Left lung (tissue), 10 donors: ENCODE measurements around the gene SESN3. TPM values are rescaled to one million over a fixed set of nuclear protein-coding genes. Genes with fewer than 3 reads are reported as not detected.

Experiments used
- ATAC-seq: fragments of 200-7000 bp; cut with Tn5 transposase; one replicate; pipeline ENCODE4 v1.9.1; 2020; ENCODE audit warnings: moderate library complexity
- DNase-seq, 4 donors: peaks; one replicate each; pipeline ENCODE4 v3.0.0-alpha.2; 2013 to 2020
- H3K27ac ChIP-seq, 2 donors: fragments of 200-600 bp; sonication (generic) in 1 of 2; one replicate each; pipeline versions ENCODE4 v1.5.0 to v1.8.0; 2020 to 2021
- H3K27me3 ChIP-seq, 2 donors: fragments of 200-600 bp; sonication (generic) in 1 of 2; one replicate each; pipeline versions ENCODE4 v1.5.0 to v1.8.0; 2020 to 2021
- H3K36me3 ChIP-seq, 2 donors: fragments of 200-600 bp; sonication (generic) in 1 of 2; one replicate each; pipeline versions ENCODE4 v1.5.0 to v1.8.0; 2020 to 2021
- H3K4me1 ChIP-seq, 2 donors: fragments of 200-600 bp; one replicate each; pipeline ENCODE4 v1.8.0; 2021
- H3K4me3 ChIP-seq, 2 donors: fragments of 200-600 bp; sonication (generic) in 1 of 2; one replicate each; pipeline versions ENCODE4 v1.5.0 to v1.8.0; 2020 to 2021; ENCODE audit warnings: mild to moderate bottlenecking in 1 of 2
- H3K9me3 ChIP-seq, 2 donors: fragments of 200-600 bp; sonication (generic) in 1 of 2; one replicate each; pipeline versions ENCODE4 v1.5.0 to v1.8.0; 2020 to 2021
- intact Hi-C, 2 donors: fragments of 100-400 bp; cut with DNase I; formaldehyde crosslinking; loops; one replicate each; pipeline versions ENCODE4 v1.11.2 to v1.14.2; 2022
- polyA plus RNA-seq, 6 donors: library from polyadenylated mRNA; unstranded; fragments of 120-200 nt; gene quantifications; one replicate each; pipeline ENCODE4 v1.2.1, GENCODE V29; 2013; ENCODE audit not compliant: insufficient read length in 6 of 6
- total RNA-seq, 2 donors: library from RNA; stranded (reverse); fragmentation: NEBNext Ultra II Directional; extraction: Animal tissue kit (Norgen Biotek cat#: 25700); gene quantifications; one replicate each; pipeline ENCODE4 v1.2.1, GENCODE V29; 2021
- TF ChIP-seq, protein P1 (sequence below), 2 donors: fragments of 200-600 bp; sonication (generic) in 1 of 2; IDR thresholded peaks; one replicate each; pipeline versions ENCODE4 v1.5.0 to v1.8.0; 2021; ENCODE audit warnings: antibody characterized with exemption in 2 of 2
- donor health status: DM: no; HTN: yes; CAD: no.
- donor health status: DM: no; HTN: no; CAD: no.

Gene SESN3
- total and polyA plus RNA-seq, 8 donors = 45.0 to 87.8 (median 72.5) TPM

DNA sequence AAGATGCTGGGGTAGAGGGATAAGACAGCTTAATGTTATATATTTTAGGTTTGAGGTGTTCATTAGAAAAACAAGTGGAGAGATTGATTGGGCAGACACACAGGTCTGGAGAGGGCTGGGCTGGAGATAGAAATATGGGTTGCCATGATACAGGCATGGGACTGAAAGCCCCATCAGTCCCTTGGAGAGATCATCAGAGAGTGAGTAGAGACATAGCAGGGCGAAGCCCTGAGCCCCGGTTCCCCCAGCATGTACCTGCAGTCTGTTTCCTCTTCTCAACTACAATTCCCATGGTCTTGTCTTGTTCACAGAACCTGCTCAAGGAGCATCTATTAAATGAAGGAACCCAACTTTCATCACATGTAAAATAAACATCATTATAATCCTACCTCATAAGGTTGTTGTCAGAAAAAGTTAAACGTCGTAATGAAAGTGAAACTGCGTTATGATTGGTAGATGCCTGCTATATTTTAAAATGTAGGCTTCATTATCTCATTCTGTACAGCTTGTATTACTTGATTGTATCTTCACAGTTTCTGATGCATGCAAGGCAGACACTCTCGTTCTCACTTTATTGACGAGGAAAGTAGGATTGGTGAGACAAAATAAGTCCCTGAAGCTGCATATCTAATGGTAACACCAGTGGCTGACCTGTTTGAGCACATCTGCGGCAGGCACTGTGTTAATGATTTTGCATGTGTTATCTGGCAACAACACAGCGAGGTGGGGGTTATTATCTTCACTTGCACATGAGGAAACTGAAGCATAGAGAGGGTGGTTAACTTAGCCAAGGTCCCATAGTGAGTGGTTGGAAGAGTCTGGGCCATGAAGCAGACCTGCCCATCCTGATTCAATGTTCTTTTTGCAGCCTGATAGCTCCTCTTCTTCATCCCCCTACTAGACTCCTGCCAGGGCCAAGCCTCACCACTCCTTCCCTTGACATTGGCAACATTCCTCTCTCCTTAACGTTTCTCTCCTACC, 77.8 kb downstream of the SESN3 start:
- no peak for DNase-seq
- Histone ChIP-seq H3K4me1 (peaks cover 9 to 35% of the 10 kb centered on the region in 2 donors), H3K9me3 (no peaks in the 10 kb centered on the region), H3K36me3 (no peaks in the 10 kb centered on the region), H3K27me3 (peaks cover 0 to 5% of the 10 kb centered on the region in 2 donors), H3K27ac (peak overlapping the region in 1 of 2 donors; percentile 41), H3K4me3 (peak overlapping the region in 1 of 2 donors; percentile 34)
- TF ChIP-seq, protein P1, sequence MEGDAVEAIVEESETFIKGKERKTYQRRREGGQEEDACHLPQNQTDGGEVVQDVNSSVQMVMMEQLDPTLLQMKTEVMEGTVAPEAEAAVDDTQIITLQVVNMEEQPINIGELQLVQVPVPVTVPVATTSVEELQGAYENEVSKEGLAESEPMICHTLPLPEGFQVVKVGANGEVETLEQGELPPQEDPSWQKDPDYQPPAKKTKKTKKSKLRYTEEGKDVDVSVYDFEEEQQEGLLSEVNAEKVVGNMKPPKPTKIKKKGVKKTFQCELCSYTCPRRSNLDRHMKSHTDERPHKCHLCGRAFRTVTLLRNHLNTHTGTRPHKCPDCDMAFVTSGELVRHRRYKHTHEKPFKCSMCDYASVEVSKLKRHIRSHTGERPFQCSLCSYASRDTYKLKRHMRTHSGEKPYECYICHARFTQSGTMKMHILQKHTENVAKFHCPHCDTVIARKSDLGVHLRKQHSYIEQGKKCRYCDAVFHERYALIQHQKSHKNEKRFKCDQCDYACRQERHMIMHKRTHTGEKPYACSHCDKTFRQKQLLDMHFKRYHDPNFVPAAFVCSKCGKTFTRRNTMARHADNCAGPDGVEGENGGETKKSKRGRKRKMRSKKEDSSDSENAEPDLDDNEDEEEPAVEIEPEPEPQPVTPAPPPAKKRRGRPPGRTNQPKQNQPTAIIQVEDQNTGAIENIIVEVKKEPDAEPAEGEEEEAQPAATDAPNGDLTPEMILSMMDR (IDR thresholded peaks at IDR 0.05) = no peak
- ATAC-seq = no peak
- intact Hi-C loops = loop anchor here (5.0 to 10.0 kb wide), 2 partner anchors 552 to 609 kb away; no protein-coding TSS in a partner anchor

GRCh38 chr11:95150956-95151684, 79.9 kb downstream of the SESN3 start:
- Histone ChIP-seq H3K4me1 (peaks cover 4 to 47% of the 10 kb centered on the region in 2 donors), H3K27ac (peak overlapping the region; percentile 93 to 95), H3K9me3 (no peaks in the 10 kb centered on the region), H3K36me3 (no peaks in the 10 kb centered on the region), H3K4me3 (peak overlapping the region; percentile 58 to 75), H3K27me3 (peaks cover 0 to 5% of the 10 kb centered on the region in 2 donors)
- intact Hi-C loops = loop anchor here (5.0 to 10.0 kb wide), 2 partner anchors 554 to 611 kb away; no protein-coding TSS in a partner anchor
- peak; percentile 89 to 95 (median 94) for DNase-seq
- ATAC-seq = peak; percentile 93
- TF ChIP-seq, protein P1 (IDR thresholded peaks at IDR 0.05) = peak; percentile 60 to 88

GRCh38 chr11:95149651-95150364, 81.2 kb downstream of the SESN3 start:
- Histone ChIP-seq H3K4me1 (peaks cover 4 to 47% of the 10 kb centered on the region in 2 donors), H3K9me3 (no peaks in the 10 kb centered on the region), H3K4me3 (peak overlapping the region; percentile 58 to 75), H3K27ac (peak overlapping the region; percentile 93 to 95), H3K36me3 (no peaks in the 10 kb centered on the region), H3K27me3 (peaks cover 0 to 5% of the 10 kb centered on the region in 2 donors)
- ATAC-seq (no peak), DNase-seq (no peak)
- TF ChIP-seq, protein P1 (IDR thresholded peaks at IDR 0.05) = no peak
- intact Hi-C loops = loop anchor here (5.0 to 10.0 kb wide), 4 partner anchors 78 to 612 kb away; partner anchors contain the start of genes CWC15 (in 1 of the 2) and KDM4D (in 1 of the 2)

- Histone ChIP-seq H3K36me3 (no peaks in the 10 kb centered on the region), H3K4me3 (no peak overlapping the region), H3K27me3 (peaks cover 0 to 5% of the 10 kb centered on the region in 2 donors), H3K27ac (no peak overlapping the region), H3K9me3 (no peaks in the 10 kb centered on the region), H3K4me1 (peaks cover 4 to 46% of the 10 kb centered on the region in 2 donors)
- intact Hi-C loops = loop anchor here in 1 of 2 donors (5.0 to 10.0 kb wide), 2 partner anchors 77 to 174 kb away; partner anchors contain the start of genes CWC15 and KDM4D
- TF ChIP-seq, protein P1 (IDR thresholded peaks at IDR 0.05) = no peak
- DNase-seq (no peak), ATAC-seq (no peak)
Observed at GRCh38 chr11:95148938-95149337, 82.1 kb downstream of the SESN3 start.
